T-cell (primary cell): ENCODE results near the gene HUWE1. TPM values are rescaled to one million over a fixed set of nuclear protein-coding genes. Genes with fewer than 3 reads are reported as not detected.

ENCODE experiments used
- ATAC-seq, 4 experiments: fragments of 200-7000 bp in 3 of 4; fragments of 150-1000 bp in 1 of 4; cut with Tn5 transposase; replicated peaks in 1 of 4; 1 replicate in 3 of 4; 2 replicates in 1 of 4; pipeline ENCODE4 v1.10.0; 2021; ENCODE audit warnings: moderate library complexity in 3 of 4, mild to moderate bottlenecking in 2 of 4, moderate number of reproducible peaks in 1 of 4
- CTCF ChIA-PET, 2 donors: fragments of 300-600 bp; sonication (Branson Sonifier 250); formaldehyde crosslinking; loops; one replicate each; lab custom pipeline; 2022; ENCODE audit warnings: antibody characterized with exemption in 2 of 2; lab: Charles Lee
- POLR2A ChIA-PET, 2 donors: fragments of 300-600 bp; sonication (Branson Sonifier 250); formaldehyde crosslinking; loops; one replicate each; lab custom pipeline; 2022; ENCODE audit warnings: antibody characterized with exemption in 2 of 2; lab: Charles Lee
- DNase-seq, 35 experiments: peaks; one replicate each; pipeline versions ENCODE4 v3.0.0 to v3.0.0-alpha.2; 2013 to 2023
- H3K27ac ChIP-seq: one replicate; pipeline ENCODE4 v1.5.1; 2013; ENCODE audit warnings: low read length
- H3K27me3 ChIP-seq, 2 experiments: replicated peaks in 1 of 2; 1 replicate in 1 of 2; 2 replicates in 1 of 2; pipeline versions ENCODE4 v1.6.1 to v1.7.0; 2013; ENCODE audit warnings: low read length in 1 of 2, mixed read lengths in 1 of 2; ENCODE audit not compliant: control insufficient read depth in 2 of 2, insufficient read depth in 2 of 2; ENCODE audit errors: extremely low read depth in 1 of 2
- H3K36me3 ChIP-seq, 2 donors: 1 replicate in 1 of 2; 2 replicates in 1 of 2; pipeline versions ENCODE4 v1.6.1 to v1.7.0; 2013; ENCODE audit warnings: low read length in 1 of 2; ENCODE audit not compliant: control insufficient read depth in 2 of 2, insufficient read depth in 1 of 2; ENCODE audit errors: extremely low read depth in 1 of 2
- H3K4me1 ChIP-seq, 2 experiments: 1 replicate in 1 of 2; 2 replicates in 1 of 2; pipeline versions ENCODE4 v1.6.1 to v1.7.0; 2013; ENCODE audit warnings: low read length in 2 of 2, mixed read lengths in 1 of 2; ENCODE audit not compliant: insufficient read depth in 2 of 2, control insufficient read depth in 1 of 2; ENCODE audit errors: extremely low read depth in 1 of 2
- H3K4me3 ChIP-seq, 2 donors: 1 replicate in 1 of 2; 2 replicates in 1 of 2; pipeline versions ENCODE4 v1.5.1 to v1.7.0; 2013; ENCODE audit warnings: mild to moderate bottlenecking in 2 of 2, low read length in 1 of 2, moderate library complexity in 1 of 2; ENCODE audit not compliant: control insufficient read depth in 1 of 2; ENCODE audit errors: extremely low read depth in 1 of 2
- H3K9me3 ChIP-seq: 2 replicates; pipeline ENCODE4 v1.7.0; 2013
- H3K27ac Mint-ChIP-seq, 2 donors: one replicate each; pipeline ENCODE4 v1.8.0; 2020 to 2021; ENCODE audit warnings: mild to moderate bottlenecking in 2 of 2, mixed read lengths in 2 of 2
- H3K27me3 Mint-ChIP-seq, 2 donors: one replicate each; pipeline ENCODE4 v1.8.0; 2021 to 2022; ENCODE audit warnings: mixed read lengths in 2 of 2
- H3K36me3 Mint-ChIP-seq: one replicate; pipeline ENCODE4 v1.8.0; 2021; ENCODE audit warnings: mixed read lengths
- H3K4me1 Mint-ChIP-seq, 3 donors: one replicate each; pipeline ENCODE4 v1.8.0; 2020 to 2022; ENCODE audit warnings: mixed read lengths in 3 of 3, mild to moderate bottlenecking in 1 of 3
- H3K4me3 Mint-ChIP-seq, 3 donors: one replicate each; pipeline ENCODE4 v1.8.0; 2020 to 2022; ENCODE audit warnings: mild to moderate bottlenecking in 3 of 3, mixed read lengths in 3 of 3, moderate library complexity in 3 of 3
- H3K9me3 Mint-ChIP-seq, 3 donors: one replicate each; pipeline ENCODE4 v1.8.0; 2020 to 2022; ENCODE audit warnings: mixed read lengths in 3 of 3
- WGBS: methylation state at CpG from one replicate; pipeline ENCODE4 v1.1.5; 2013; ENCODE audit warnings: missing lambda C conversion rate; ENCODE audit not compliant: insufficient coverage; 5-methylcytosine and 5-hydroxymethylcytosine counted together
- total RNA-seq, 35 experiments: library from RNA in 6 of 35; stranded (reverse) in 6 of 35; fragments of 120-200 nt in 1 of 35; gene quantifications; one replicate each; pipeline versions ENCODE4 v1.2.1 to v1.2.4 and lab custom pipeline; 2013 to 2026

The HUWE1 gene
- total RNA-seq, 5 donors from 2014 or later (not counting 1 experiment from before 2014, with no cell fraction given): 153 to 214 (median 179) TPM

DNA sequence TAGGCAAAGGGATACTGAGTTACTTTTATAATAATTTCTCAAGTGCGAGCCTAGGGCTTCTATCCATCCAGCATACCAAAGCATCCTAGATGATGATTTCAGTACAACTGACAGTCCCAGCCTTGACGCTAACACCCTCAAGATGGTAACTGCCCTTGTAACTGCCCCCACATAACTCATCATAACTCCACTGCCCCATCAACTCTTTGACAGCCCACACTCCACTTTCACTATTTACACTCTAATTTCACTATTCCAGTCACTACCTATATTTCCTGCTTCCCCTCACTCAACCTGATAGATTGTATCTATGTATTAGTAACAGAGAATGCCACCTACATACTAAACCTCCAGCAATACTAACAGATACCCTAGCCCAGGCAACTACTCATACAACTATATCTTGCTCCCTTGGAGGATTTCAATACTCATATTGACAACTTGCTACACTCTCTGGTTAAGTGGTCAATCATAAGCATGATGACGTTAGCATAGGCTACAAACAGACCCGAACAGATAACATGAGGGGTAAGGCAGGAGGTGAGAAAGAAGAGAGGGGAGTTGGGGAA, 65.0 kb downstream of the HUWE1 start:
- Histone ChIP-seq H3K9me3 (no peaks in the 10 kb centered on the region), H3K4me3 (no peak overlapping the region), H3K4me1 (no peaks in the 10 kb centered on the region), H3K27me3 (no peaks in the 10 kb centered on the region), H3K27ac (no peak overlapping the region), H3K36me3 (peaks cover 0 to 77% of the 10 kb centered on the region in 2 donors)
- ATAC-seq (no peak), DNase-seq (no peak)
- H3K4me3 Mint-ChIP-seq: no peak overlapping the region
- CTCF ChIA-PET: no interaction called here
- POLR2A ChIA-PET: no interaction called here
- peaks cover 0 to 9% of the 10 kb centered on the region in 2 donors for H3K27me3 Mint-ChIP-seq
- H3K27ac Mint-ChIP-seq: peak overlapping the region in 1 of 2 donors; percentile 10
- peaks cover 0 to 7% (median 4%) of the 10 kb centered on the region in 3 donors for H3K4me1 Mint-ChIP-seq
- peaks cover 45% of the 10 kb centered on the region for H3K36me3 Mint-ChIP-seq
- H3K9me3 Mint-ChIP-seq: no peaks in the 10 kb centered on the region
- 100% methylated on average over 1 of the region's 4 CpGs for WGBS

DNA sequence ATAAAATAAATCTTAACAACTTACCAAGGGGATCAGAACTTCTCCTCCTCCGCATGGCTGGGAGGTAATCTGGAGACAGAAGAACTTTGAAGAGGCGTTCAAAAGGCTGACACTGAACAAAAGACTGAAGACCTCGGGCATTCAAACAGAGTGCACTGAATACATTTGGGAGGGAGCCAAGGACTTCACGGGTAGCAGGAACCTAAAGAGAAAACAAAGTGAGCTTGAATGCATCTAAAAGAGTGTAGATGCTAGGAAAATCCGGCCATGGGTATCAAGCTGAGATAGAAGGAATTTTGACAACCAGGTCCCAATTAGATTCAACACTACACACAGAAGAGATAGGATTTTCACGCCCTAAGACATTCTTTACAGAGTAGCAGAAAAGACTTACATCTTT, 69.6 kb downstream of the HUWE1 start:
- CTCF ChIA-PET: no interaction called here
- H3K4me1 Mint-ChIP-seq: peaks cover 0 to 4% (median 0%) of the 10 kb centered on the region in 3 donors

DNA sequence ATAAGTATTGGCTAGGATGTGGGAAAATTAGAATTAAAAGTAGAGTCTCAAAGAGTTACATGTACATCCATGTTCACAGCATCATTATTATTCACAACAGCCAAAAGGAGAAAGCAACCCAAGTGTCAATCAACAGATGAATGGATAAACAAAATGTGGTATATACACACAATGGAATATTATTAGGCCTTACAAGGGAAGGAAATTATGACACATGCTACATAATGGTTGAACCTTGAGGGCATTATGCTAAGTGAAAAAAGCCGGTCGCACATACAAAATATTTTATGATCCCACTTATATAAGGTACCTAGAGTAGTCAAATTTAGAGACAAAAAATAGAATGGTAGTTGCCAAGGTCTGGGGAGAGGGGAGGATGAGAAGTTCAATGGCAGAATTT, 80.1 kb downstream of the HUWE1 start:
- Histone ChIP-seq H3K36me3 (peaks cover 0 to 73% of the 10 kb centered on the region in 2 donors), H3K4me3 (no peak overlapping the region), H3K4me1 (no peaks in the 10 kb centered on the region), H3K27me3 (no peaks in the 10 kb centered on the region), H3K9me3 (no peaks in the 10 kb centered on the region), H3K27ac (no peak overlapping the region)
- no CpG with 5 or more reads among the region's 2 CpGs for WGBS
- H3K27ac Mint-ChIP-seq: peak overlapping the region in 1 of 2 donors; percentile 4
- no peak for ATAC-seq
- DNase-seq: no peak
- H3K4me3 Mint-ChIP-seq: no peak overlapping the region
- peaks cover 28% of the 10 kb centered on the region for H3K36me3 Mint-ChIP-seq
- no peaks in the 10 kb centered on the region for H3K9me3 Mint-ChIP-seq
- POLR2A ChIA-PET: no interaction called here
- H3K27me3 Mint-ChIP-seq: no peaks in the 10 kb centered on the region
- CTCF ChIA-PET: no interaction called here
- no peaks in the 10 kb centered on the region for H3K4me1 Mint-ChIP-seq

More for the DNA sequence above, 69.6 kb downstream of the HUWE1 start:
- Mint-ChIP-seq H3K27me3 (peaks cover 0 to 4% of the 10 kb centered on the region in 2 donors), H3K27ac (no peak overlapping the region), H3K9me3 (no peaks in the 10 kb centered on the region), H3K36me3 (peaks cover 51% of the 10 kb centered on the region), H3K4me3 (no peak overlapping the region)
- ATAC-seq (no peak), DNase-seq (no peak)
- WGBS: no CpG with 5 or more reads among the region's 6 CpGs
- Histone ChIP-seq H3K9me3 (no peaks in the 10 kb centered on the region), H3K27ac (no peak overlapping the region), H3K36me3 (peaks cover 0 to 85% of the 10 kb centered on the region in 2 donors), H3K4me1 (no peaks in the 10 kb centered on the region), H3K27me3 (no peaks in the 10 kb centered on the region), H3K4me3 (no peak overlapping the region)
- POLR2A ChIA-PET: no interaction called here

DNA sequence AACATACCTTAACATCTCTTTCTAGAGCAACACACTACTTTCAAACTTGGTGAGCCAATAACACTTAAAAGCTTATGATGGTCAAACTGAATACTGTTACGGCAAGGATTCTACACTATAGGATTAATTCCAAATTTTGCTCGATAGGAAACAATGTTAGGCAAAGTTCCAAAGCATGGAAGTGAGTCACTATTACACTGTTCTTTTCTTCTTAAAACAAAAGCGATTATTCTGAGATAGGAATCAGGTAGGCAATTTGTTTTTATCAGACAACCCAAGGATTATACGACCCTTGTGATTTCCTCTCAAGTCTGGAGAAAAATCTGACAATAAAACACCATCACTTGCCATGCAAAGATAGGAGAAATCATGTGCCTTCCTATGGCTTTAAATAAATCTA, 81.5 kb downstream of the HUWE1 start:
- no peak overlapping the region for H3K27ac ChIP-seq
- DNase-seq: no peak
- no CpG with 5 or more reads among the region's 4 CpGs for WGBS
- CTCF ChIA-PET: no interaction called here
- H3K4me3 Mint-ChIP-seq: no peak overlapping the region
- no peaks in the 10 kb centered on the region for H3K9me3 Mint-ChIP-seq
- no peaks in the 10 kb centered on the region for H3K27me3 ChIP-seq
- H3K36me3 Mint-ChIP-seq: peaks cover 27% of the 10 kb centered on the region
- no peaks in the 10 kb centered on the region for H3K4me1 Mint-ChIP-seq
- no peak overlapping the region for H3K27ac Mint-ChIP-seq
- H3K9me3 ChIP-seq: no peaks in the 10 kb centered on the region
- H3K27me3 Mint-ChIP-seq: no peaks in the 10 kb centered on the region
- no peak for ATAC-seq
- POLR2A ChIA-PET: no interaction called here
- no peak overlapping the region for H3K4me3 ChIP-seq
- peaks cover 0 to 71% of the 10 kb centered on the region in 2 donors for H3K36me3 ChIP-seq
- no peaks in the 10 kb centered on the region for H3K4me1 ChIP-seq

DNA sequence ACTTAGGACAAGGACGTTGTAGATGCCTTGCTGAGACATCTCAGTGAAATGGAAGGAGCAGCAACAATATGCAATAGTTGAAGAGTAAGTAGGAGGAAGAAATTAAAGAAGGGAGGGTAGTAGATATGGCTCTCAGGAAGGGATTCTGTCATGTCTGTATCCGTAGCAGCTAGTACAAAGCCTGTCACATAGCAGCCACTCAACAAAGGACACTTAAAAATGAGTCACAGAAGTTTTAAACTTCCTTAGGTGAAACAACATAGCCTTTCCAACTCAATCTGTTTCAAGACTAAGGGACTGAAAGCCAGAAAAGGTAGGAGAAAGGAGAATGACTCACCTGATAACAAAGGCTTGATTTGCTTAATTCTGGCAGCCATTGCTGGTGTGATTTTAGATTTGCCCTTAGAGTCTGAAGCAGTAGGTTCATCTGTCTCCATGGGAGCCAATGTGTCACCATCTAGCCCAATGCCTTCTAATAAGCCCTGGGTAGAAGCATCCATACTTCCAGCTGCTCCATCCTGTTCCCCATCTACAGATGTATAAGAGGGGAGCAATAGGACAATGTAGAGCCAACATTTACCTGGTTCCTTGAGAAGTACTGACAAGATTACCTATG, 86.6 kb downstream of the HUWE1 start:
- Histone ChIP-seq H3K27me3 (no peaks in the 10 kb centered on the region), H3K27ac (no peak overlapping the region), H3K4me1 (no peaks in the 10 kb centered on the region), H3K36me3 (peaks cover 0 to 63% of the 10 kb centered on the region in 2 donors), H3K9me3 (no peaks in the 10 kb centered on the region), H3K4me3 (no peak overlapping the region)
- Mint-ChIP-seq H3K4me3 (no peak overlapping the region), H3K4me1 (peaks cover 0 to 2% (median 0%) of the 10 kb centered on the region in 3 donors), H3K9me3 (no peaks in the 10 kb centered on the region), H3K36me3 (peaks cover 9% of the 10 kb centered on the region), H3K27ac (peak overlapping the region in 1 of 2 donors; percentile 70), H3K27me3 (no peaks in the 10 kb centered on the region)
- ChIA-PET CTCF (no interaction called here), POLR2A (no interaction called here)
- WGBS: no CpG with 5 or more reads among the region's 2 CpGs
- ATAC-seq (no peak), DNase-seq (no peak)

DNA sequence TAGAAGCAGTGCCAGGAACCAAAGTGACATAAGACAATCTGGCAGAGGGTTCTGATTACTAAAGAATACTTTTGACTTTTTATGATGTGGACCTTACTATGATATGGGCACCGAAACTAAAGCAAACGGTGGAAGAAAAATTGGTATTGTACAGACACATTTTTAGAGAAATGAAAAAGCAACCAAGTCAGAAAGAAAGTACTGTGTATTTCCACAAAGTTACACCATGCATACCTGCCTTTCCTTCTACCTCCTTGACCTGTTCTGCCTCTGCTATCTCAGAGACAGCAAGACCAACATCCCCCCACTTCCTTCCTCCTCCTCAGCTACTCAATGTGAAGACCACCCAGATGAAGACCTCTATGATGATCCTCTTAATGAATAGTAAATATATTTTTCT, 88.3 kb downstream of the HUWE1 start:
- Histone ChIP-seq H3K27me3 (no peaks in the 10 kb centered on the region), H3K27ac (no peak overlapping the region), H3K9me3 (no peaks in the 10 kb centered on the region), H3K36me3 (peaks cover 0 to 62% of the 10 kb centered on the region in 2 donors), H3K4me1 (no peaks in the 10 kb centered on the region), H3K4me3 (no peak overlapping the region)
- ChIA-PET CTCF (no interaction called here), POLR2A (no interaction called here)
- Mint-ChIP-seq H3K36me3 (peaks cover 18% of the 10 kb centered on the region), H3K27ac (no peak overlapping the region), H3K4me1 (peaks cover 0 to 2% (median 0%) of the 10 kb centered on the region in 3 donors), H3K4me3 (no peak overlapping the region), H3K9me3 (no peaks in the 10 kb centered on the region), H3K27me3 (no peaks in the 10 kb centered on the region)
- WGBS: no CpG with 5 or more reads among the region's 2 CpGs
- ATAC-seq: no peak
- no peak for DNase-seq
